ENCODE results near the gene CDH3. TPM values are rescaled to one million over a fixed set of nuclear protein-coding genes. Genes with fewer than 3 reads are reported as not detected.

The CDH3 gene
- total and polyA plus RNA-seq, 8 donors: 0.30 to 5.2 (median 1.2) TPM

GRCh38 chr16:68700831-68701230 lies 55.7 kb downstream of the CDH3 start:
- DNase-seq: no peak
- TF ChIP-seq CTCF (IDR thresholded peaks at IDR 0.05): no peak
- H3K9me3 ChIP-seq: no peaks in the 10 kb centered on the region
- H3K4me3 ChIP-seq: no peak overlapping the region
- 76 to 77% methylated on average over 5 of the region's 5 CpGs for WGBS, 2 donors
- no peaks in the 10 kb centered on the region for H3K36me3 ChIP-seq
- H3K4me1 ChIP-seq: no peaks in the 10 kb centered on the region
- H3K27me3 ChIP-seq: no peaks in the 10 kb centered on the region
- no peak for FAIRE-seq
- intact Hi-C loops (cut with DNase I): loop anchor here in 1 of 3 donors (10.0 kb wide), 1 partner anchor 104 kb away; no protein-coding TSS in a partner anchor
- no peak for ATAC-seq
- H3K27ac ChIP-seq: no peak overlapping the region

GRCh38 chr16:68704232-68704867 lies 59.2 kb downstream of the CDH3 start:
- peak; percentile 88 to 96 (median 93) for DNase-seq
- no peak for FAIRE-seq
- TF ChIP-seq CTCF (IDR thresholded peaks at IDR 0.05): peak; percentile 65 to 79 (median 74)
- no peaks in the 10 kb centered on the region for H3K4me1 ChIP-seq
- WGBS, 2 donors: 34 to 38% methylated on average over 15 of the region's 15 CpGs
- H3K4me3 ChIP-seq: no peak overlapping the region
- no peaks in the 10 kb centered on the region for H3K27me3 ChIP-seq
- no peaks in the 10 kb centered on the region for H3K36me3 ChIP-seq
- intact Hi-C loops (cut with DNase I): loop anchor here in 2 of 3 donors (2.0 to 10.0 kb wide), 2 partner anchors 92 to 100 kb away; no protein-coding TSS in a partner anchor
- no peaks in the 10 kb centered on the region for H3K9me3 ChIP-seq
- peak; percentile 95 to 99 (median 98) for ATAC-seq
- peak overlapping the region in 1 of 4 donors; percentile 33 for H3K27ac ChIP-seq

GRCh38 chr16:68707340-68708152 lies 62.4 kb downstream of the CDH3 start:
- FAIRE-seq (no peak), DNase-seq (peak; percentile 31 to 85 (median 65)), ATAC-seq (peak; percentile 20 to 55 (median 28))
- Histone ChIP-seq H3K27ac (peak overlapping the region in 3 of 4 donors; percentile 36 to 62 (median 48)), H3K9me3 (no peaks in the 10 kb centered on the region), H3K4me1 (no peaks in the 10 kb centered on the region), H3K36me3 (no peaks in the 10 kb centered on the region), H3K27me3 (no peaks in the 10 kb centered on the region), H3K4me3 (no peak overlapping the region)
- no peak for TF ChIP-seq CTCF (IDR thresholded peaks at IDR 0.05)
- intact Hi-C loops (cut with DNase I): loop anchor here in 1 of 3 donors (10.0 kb wide), 1 partner anchor 97 kb away; no protein-coding TSS in a partner anchor
- WGBS, 2 donors: 63 to 69% methylated on average over 25 to 27 of the region's 27 CpGs

GRCh38 chr16:68710211-68710610 lies 65.1 kb downstream of the CDH3 start:
- Histone ChIP-seq H3K27ac (no peak overlapping the region), H3K4me3 (no peak overlapping the region), H3K4me1 (no peaks in the 10 kb centered on the region), H3K27me3 (no peaks in the 10 kb centered on the region), H3K36me3 (no peaks in the 10 kb centered on the region), H3K9me3 (no peaks in the 10 kb centered on the region)
- no peak for DNase-seq
- ATAC-seq: no peak
- intact Hi-C loops (cut with DNase I): no loop called here
- FAIRE-seq: no peak
- TF ChIP-seq CTCF (IDR thresholded peaks at IDR 0.05): no peak
- 89 to 90% methylated on average over 5 of the region's 5 CpGs for WGBS, 2 donors
